Measurements from ENCODE around the gene OPCML.

DNA sequence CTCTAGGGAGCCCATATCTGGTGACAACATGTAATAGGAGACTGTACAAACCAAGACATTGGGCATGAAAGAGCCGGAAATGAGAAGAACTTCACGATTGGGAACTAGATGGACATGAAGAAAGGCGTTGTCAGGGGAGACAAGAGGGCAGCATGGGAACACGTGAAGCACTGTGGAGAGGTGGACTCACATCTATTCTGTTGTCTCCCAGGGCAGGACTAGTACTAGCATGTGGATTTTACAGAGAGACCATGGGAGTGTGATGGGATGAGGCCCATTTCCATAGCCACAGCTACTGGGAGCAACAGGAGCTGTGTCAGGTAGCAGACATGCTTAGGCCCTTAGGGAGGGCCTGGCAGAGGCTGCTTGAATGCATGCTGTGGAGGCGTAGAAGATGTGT is 333.9 kb downstream of the OPCML start:
- TF ChIP-seq POLR2A (IDR thresholded peaks at IDR 0.05) = no peak
- TF ChIP-seq, protein P1, sequence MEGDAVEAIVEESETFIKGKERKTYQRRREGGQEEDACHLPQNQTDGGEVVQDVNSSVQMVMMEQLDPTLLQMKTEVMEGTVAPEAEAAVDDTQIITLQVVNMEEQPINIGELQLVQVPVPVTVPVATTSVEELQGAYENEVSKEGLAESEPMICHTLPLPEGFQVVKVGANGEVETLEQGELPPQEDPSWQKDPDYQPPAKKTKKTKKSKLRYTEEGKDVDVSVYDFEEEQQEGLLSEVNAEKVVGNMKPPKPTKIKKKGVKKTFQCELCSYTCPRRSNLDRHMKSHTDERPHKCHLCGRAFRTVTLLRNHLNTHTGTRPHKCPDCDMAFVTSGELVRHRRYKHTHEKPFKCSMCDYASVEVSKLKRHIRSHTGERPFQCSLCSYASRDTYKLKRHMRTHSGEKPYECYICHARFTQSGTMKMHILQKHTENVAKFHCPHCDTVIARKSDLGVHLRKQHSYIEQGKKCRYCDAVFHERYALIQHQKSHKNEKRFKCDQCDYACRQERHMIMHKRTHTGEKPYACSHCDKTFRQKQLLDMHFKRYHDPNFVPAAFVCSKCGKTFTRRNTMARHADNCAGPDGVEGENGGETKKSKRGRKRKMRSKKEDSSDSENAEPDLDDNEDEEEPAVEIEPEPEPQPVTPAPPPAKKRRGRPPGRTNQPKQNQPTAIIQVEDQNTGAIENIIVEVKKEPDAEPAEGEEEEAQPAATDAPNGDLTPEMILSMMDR (IDR thresholded peaks at IDR 0.05) = no peak

All from lower leg skin (tissue), 3 donors.